Measurements from ENCODE around the gene REG4.
"Not testable (repeated sequence)": the region's sequence is repeated elsewhere in the genome, so short reads cannot be mapped to it uniquely, and the experiment has no call there.

The REG4 gene

GRCh38 chr1:119805746-119806145 is 5.5 kb downstream of the REG4 start:
- DNase-seq: no peak

DNA sequence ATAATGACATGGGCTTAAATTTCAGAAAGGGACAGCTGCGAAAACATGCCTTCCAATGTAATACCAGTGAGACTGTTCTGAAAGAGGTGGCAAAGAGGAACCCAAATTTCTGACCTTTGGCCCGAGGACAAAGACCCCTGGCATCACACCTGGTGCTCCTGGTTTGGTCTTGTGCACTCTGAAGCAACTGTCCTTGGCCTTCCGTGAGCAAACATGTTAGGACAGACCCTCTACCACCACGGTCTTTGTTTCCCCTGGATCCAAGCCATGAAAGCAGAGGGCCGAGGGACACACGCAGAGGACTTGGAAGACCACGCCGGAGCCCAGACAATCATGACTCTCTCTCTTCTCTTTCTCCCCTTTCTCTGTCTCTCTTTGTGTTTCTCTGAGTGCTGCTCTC is 6.0 kb downstream of the REG4 start:
- DNase-seq: no peak

DNA sequence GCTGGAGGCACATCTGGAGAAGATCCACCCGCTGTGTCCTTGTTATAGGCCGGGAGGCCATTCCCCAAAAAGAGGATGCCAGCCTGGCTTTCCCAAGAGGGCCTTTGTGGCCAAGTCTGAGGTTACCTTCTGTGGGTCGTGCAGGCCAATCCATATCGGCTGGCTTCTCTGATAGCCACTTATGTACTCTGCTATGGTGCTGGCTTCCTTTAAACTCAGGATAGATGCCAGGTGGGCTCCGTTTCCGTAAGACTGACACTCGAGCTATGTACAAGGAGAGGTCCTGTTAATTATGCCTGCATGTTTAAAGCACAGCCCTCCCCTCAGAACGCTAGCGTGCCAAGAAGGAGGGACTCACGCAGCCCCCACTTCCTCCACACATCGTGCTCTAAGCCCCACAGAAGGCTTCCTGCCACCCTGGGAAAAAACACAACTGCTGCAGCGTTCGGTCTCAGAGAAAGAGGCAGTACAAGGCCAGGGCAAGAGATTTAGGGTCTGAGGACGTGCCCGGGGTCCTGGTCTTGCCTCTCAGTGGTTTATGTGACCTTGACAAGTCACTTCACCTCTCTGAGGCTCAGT is 11.6 kb downstream of the REG4 start:
- no peak for DNase-seq

DNA sequence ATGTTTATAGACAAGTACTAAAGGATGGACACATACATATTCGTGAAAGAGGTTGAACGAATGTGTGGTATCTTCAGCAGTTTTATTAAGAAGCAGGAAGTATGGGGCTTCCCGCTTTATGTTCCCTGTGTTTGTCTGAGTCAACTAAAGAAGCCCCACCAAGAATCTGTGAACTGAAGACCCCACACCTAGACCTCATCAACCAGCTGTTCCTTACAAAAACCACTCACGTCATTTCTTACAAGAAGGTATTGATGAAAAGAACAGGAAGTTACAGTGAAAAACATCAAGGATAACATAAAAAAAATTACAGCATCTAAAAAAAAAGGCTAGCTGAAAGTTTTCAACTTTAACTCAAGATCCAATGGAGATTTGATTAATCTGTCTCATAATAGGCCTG is 12.3 kb downstream of the REG4 start:
- no peak for DNase-seq

GRCh38 chr1:119797606-119798005 is 13.7 kb downstream of the REG4 start:
- DNase-seq: no peak

- no peak for DNase-seq
Measured at GRCh38 chr1:119797162-119797561, 14.1 kb downstream of the REG4 start.

DNA sequence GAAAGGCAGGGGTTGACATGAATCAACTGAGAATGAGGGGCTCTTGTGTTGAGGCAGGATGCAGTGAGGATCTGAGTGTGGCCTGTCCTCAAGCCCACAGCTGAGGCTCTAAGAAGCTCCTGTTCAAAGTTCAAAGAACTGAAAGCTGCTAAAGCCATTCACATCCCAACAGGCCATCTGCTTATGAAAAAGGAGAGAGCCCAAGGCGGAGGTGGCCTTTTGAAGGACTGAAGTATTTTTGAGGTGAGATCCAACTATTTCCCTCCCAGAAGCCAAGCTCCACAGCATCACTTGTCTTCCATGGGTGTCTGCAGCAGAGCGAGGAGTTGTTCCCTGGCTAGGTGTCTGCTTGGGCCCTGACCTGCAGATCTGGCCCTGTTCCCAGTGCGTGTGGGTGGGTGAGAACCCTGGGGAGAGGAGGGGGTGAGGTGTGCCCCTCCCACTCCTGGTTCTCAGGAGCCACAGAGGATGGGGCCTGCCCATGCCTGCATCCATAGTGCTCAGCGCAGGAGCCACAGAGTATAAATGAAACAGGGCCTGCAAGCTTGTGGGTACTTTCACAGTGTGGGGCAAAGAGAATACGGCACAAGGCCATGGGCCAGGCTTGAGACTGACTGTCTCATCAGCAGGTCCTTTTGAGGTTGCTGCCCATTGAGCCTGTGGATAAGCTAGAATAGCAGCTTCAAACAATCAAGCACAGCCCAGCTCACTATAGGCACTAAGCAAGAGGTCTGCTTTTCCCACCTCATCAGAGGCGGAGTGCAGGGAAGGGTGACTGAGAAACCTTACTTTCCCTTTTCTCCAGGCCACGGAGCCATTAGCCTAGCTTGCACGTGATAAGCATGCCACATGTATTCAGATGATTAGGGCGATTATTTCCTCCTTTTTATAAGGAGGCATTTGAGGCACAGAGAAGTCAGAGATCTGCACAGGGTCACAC is 15.7 kb downstream of the REG4 start:
- DNase-seq: no peak

GRCh38 chr1:119794876-119795240 is 16.4 kb downstream of the REG4 start:
- DNase-seq: no peak

GRCh38 chr1:119794230-119794875 is 16.9 kb downstream of the REG4 start:
- no peak for DNase-seq

GRCh38 chr1:119791377-119791776 is 19.9 kb downstream of the REG4 start:
- no peak for DNase-seq

- no peak for DNase-seq
Measured at GRCh38 chr1:119790451-119791198, 20.6 kb downstream of the REG4 start.

DNA sequence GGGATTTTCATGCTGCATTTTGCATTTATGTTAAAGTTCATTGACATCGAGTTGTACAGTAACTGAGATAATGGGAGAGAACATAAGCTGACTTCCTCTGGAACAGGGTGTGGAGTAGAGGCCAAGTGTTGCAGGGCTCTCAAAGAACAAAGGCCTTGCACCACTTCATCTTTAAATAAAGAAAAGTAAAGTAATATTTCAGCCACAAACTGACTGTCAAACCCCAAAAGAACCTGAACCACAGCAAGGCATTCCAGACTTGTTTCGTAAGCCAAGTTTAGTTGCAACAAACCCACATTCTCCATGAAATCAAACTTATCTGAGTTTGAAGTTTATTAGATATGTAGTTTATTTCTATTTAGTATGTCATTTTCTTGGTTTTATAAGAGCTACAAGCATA is 23.5 kb downstream of the REG4 start:
- no peak for DNase-seq

DNA sequence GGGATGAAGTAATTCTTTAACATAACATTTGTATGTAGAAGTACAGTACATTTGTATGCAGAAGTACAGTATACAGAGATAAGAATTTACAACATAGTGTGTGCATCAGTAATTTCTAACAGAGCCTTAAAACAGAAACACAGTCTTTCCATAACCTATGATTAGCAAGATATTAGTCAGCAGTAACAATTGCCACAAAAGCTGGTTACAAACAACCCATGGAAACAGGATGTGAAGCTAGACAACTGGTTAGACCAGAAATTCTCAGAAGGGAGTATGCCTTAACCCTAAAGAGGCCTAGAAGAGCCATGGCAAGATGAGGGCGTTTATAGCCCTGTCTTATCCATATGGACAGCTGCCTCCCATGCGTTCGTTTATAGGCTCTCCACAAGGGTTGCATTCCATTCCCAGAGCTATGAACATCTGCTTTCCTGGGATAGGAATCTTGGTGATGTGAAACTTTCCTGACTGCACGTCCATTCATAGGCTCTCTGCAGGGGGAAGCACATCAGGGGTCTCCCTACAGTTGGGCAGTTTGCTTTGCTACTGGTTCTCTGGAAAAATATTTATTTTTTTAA is 24.7 kb downstream of the REG4 start:
- DNase-seq: not testable (repeated sequence)

DNA sequence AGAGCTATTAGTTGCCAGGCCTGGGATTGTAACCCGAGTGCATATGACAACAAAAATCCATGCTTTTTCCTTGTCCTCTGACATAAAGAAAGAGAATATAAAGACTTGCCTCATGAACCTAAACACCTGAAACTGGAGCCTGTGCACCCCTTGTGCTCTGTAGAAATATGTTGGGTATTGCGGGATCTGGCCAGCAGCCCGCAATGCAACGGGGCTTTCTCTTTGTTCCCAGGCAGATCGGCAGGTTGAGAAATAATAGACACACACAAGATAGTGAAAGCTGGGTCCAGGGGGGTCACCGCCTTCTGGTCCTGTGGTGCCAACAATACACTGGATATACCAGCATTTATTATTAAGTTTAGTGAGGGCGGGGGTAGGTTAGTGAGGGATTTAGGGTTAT is 25.2 kb downstream of the REG4 start:
- DNase-seq: not testable (repeated sequence)

GRCh38 chr1:119784191-119784781 is 27.0 kb downstream of the REG4 start:
- no peak for DNase-seq

DNA sequence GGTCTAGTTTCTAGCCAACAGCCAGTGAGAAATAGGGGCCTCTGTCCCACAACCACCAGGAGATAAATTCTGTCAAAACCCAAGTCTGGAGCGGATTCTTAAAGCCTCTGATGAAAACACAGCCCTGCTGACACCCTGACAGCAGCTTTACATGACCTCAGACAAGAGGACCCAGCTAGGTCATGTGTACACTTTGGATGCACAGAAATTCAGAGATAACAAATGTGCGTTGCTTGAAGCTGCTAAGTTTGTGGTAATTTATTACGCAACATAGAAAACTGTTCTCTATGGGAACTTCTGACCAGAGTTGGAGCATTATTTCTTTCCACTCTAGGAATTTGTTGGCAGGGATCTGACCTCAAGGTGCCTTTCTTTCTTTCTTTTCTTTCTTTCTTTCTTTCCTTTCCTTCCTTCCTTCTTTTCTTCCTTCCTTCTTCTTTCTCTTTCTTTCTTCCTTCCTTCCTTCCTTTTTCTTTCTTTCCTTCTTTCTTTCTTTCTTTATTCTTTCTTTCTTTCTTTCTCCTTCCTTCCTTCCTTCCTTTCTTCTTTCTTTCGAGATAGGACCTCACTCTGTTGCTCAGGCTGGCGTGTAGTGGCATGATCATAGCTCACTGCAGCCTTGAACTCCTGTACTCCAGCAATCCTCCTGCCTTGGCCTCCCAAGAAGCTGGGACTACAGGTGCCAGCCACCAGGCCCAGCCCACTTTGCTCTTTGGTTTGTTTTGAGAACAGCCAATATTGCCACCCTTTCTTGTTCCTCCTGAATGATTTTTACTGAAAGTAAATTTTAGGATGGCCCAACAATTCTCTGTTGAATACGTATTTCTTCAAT is 27.7 kb downstream of the REG4 start:
- no peak for DNase-seq

DNA sequence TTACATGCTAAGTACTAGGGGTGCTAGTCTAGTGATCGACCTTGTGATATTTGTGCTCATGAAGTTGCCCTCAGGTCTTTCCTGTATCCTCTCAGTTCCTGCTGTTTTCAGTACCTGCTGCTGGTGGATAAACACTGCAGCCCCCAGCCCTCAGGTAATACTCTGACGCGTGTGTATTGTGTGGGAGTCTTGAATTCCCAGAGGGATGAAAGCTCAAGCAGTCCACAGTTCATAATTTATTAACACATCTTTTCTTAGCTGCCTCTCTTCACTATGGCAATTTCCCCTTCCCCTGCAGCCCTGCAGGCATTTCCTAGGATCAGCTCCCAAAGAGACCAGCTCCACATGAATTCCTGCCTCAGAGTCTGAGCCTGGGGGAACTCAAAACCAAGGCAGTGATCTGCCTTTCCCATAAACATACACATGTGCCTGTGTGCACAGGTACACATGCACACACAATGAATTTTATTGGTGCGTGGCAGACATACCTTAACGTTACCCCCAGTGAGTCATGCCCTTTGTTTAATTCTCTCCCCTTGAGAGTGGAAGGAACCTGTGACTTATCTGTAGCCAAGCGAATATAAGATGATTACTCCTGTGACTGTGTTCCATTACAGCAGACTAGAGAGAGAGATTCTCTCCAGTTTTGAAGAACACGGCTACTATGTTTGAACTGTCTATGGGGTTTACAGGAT is 28.5 kb downstream of the REG4 start:
- DNase-seq: no peak

GRCh38 chr1:119781434-119782210 is 29.6 kb downstream of the REG4 start:
- DNase-seq: no peak

GRCh38 chr1:119779869-119780356 is 31.3 kb downstream of the REG4 start:
- no peak for DNase-seq

Measured in NCI-H2227 treated with DMSO at 0.1 percent for 48 hours (cell line).